Epithelial cell of proximal tubule (primary cell): ENCODE measurements around the gene AIDA. TPM values are rescaled to one million over a fixed set of nuclear protein-coding genes. Genes with fewer than 3 reads are reported as not detected.

Experiments used
- DNase-seq: peaks from one replicate; pipeline ENCODE4 v3.0.0-alpha.2; 2011; ENCODE audit warnings: low read depth
- H3K4me3 ChIP-seq: 2 replicates; pipeline ENCODE4 v1.5.1; 2011; ENCODE audit warnings: low read depth, mild to moderate bottlenecking, low read length
- CTCF ChIP-seq: conservative IDR thresholded peaks from 2 replicates; pipeline ENCODE4 v1.5.1; 2012; ENCODE audit warnings: low read depth, mild to moderate bottlenecking, low read length
- total RNA-seq: library from RNA; depleted of rRNA; stranded (reverse); fragments of >200 nt; gene quantifications from 2 replicates; pipeline ENCODE4 v1.2.3, GENCODE V29; 2015

Gene AIDA
- total RNA-seq, 1 donor from 2014 or later, result 45.5 TPM

DNA sequence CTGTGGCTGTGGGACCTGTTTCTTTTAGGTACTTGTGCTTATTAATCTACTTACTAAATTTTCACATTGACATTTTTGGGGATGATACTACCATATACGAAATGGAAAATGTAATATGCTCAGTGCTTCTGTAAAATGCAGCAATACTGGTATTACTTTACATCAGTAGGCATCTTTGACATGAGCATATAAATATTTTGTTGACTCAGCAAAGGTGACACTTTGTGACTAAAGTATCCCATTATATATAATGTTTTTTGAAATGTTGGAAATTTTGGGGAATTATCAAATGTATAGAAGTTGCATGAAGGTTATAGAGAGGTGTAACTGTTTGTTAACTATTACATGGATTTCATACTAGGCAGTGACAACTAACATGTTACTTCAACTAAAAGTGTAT is 22.4 kb upstream of the AIDA start:
- no peak for DNase-seq
- no peak overlapping the region for H3K4me3 ChIP-seq
- no peak for TF ChIP-seq CTCF

- no peak for TF ChIP-seq CTCF
- no peak for DNase-seq
- no peak overlapping the region for H3K4me3 ChIP-seq
Observed at GRCh38 chr1:222732216-222733159, 20.2 kb upstream of the AIDA start.

DNA sequence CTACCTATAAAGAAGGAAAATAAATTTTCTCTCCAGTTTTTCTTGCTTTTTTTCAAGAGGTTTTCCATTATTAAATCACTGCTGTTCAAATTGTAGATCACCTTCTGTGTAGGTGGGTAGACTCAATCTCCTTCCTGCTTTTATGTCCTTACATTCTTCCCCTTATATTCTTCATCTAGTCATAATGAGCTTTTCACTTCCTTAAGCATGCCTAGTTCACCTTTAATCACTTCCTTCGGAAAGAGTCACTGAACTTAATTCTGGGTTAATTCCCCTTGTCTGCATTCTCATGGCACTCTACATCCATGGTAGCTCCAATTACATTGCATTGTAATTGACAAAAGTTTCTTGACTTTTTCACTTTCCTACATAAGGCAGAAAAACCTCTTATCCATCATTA is 18.6 kb upstream of the AIDA start:
- no peak for TF ChIP-seq CTCF
- no peak overlapping the region for H3K4me3 ChIP-seq
- no peak for DNase-seq

DNA sequence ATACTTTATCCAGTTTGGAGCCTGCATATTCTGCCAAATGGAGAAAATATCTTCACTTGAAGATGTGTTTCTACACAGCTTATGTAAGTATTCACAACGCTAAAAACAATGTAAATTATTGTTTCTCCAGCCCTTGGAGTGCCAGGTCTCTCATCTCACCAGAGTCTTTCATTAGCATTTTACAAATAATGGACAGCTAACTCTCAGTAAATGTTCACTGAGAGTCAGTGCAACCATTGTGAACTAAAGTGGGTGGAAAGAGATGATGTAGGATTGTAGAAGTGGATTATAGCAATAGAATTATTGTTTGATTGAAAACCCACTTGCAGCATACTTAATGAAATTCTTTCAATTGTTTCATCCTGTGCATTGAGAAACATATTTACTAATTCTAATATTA is 16.5 kb upstream of the AIDA start:
- DNase-seq, result no peak
- no peak overlapping the region for H3K4me3 ChIP-seq
- TF ChIP-seq CTCF, result no peak

GRCh38 chr1:222716393-222716792 is 4.1 kb upstream of the AIDA start:
- H3K4me3 ChIP-seq, result no peak overlapping the region
- no peak for DNase-seq
- TF ChIP-seq CTCF, result no peak

GRCh38 chr1:222713091-222713961 is 1.0 kb upstream of the AIDA start:
- H3K4me3 ChIP-seq, result peak overlapping the region; percentile 84
- DNase-seq, result peak; percentile 61
- no peak for TF ChIP-seq CTCF
